WTC11 (cell line): ENCODE results near the gene PTPRT. TPM values are rescaled to one million over a fixed set of nuclear protein-coding genes. Genes with fewer than 3 reads are reported as not detected.

ENCODE experiments used
- ATAC-seq: fragments of 200-7000 bp; cut with Tn5 transposase; 2 replicates; pipeline ENCODE4 v1.10.0; 2021; ENCODE audit warnings: mild to moderate bottlenecking, moderate library complexity
- CTCF ChIA-PET: fragments of 300-600 bp; sonication (Branson Sonifier 250); formaldehyde crosslinking; loops from one replicate; lab custom pipeline; 2021; ENCODE audit warnings: antibody characterized with exemption; lab: Charles Lee
- POLR2A ChIA-PET: fragments of 350-600 bp; sonication (Branson Sonifier 250); formaldehyde crosslinking; loops from one replicate; lab custom pipeline; 2021; ENCODE audit warnings: antibody characterized with exemption; lab: Charles Lee
- DNase-seq: peaks from one replicate; pipeline ENCODE4 v3.0.0; 2021; ENCODE audit warnings: low spot score
- H3K27ac Mint-ChIP-seq: 2 replicates; pipeline ENCODE4 v1.8.0; 2021; ENCODE audit warnings: mixed read lengths
- H3K27me3 Mint-ChIP-seq: 2 replicates; pipeline ENCODE4 v1.8.0; 2021; ENCODE audit warnings: low read depth, mild to moderate bottlenecking, moderate library complexity, mixed read lengths
- H3K36me3 Mint-ChIP-seq: 2 replicates; pipeline ENCODE4 v1.8.0; 2021; ENCODE audit warnings: mixed read lengths
- H3K4me1 Mint-ChIP-seq: 2 replicates; pipeline ENCODE4 v1.8.0; 2022; ENCODE audit warnings: mixed read lengths
- H3K4me3 Mint-ChIP-seq: 2 replicates; pipeline ENCODE4 v1.8.0; 2021; ENCODE audit warnings: mild to moderate bottlenecking, moderate library complexity, mixed read lengths
- H3K9me3 Mint-ChIP-seq: 2 replicates; pipeline ENCODE4 v1.8.0; 2021; ENCODE audit warnings: mixed read lengths
- AR ChIP-seq: fragments of 250-450 bp; sonication (Bioruptor Pico); IDR thresholded peaks from 2 replicates; pipeline ENCODE4 v1.9.0; 2021; ENCODE audit warnings: mild to moderate bottlenecking
- ARID4B ChIP-seq: sonication (generic); formaldehyde crosslinking; IDR thresholded peaks from 2 replicates; pipeline ENCODE4 v1.8.0; 2023; ENCODE audit warnings: missing genetic modification reagents, mild to moderate bottlenecking, borderline replicate concordance
- E2F1 ChIP-seq: sonication (generic); formaldehyde crosslinking; IDR thresholded peaks from 2 replicates; pipeline ENCODE4 v1.8.0; 2022; ENCODE audit warnings: mild to moderate bottlenecking, missing genetic modification reagents
- FOXP1 ChIP-seq: sonication (generic); formaldehyde crosslinking; IDR thresholded peaks from 2 replicates; pipeline ENCODE4 v1.8.0; 2022; ENCODE audit warnings: missing genetic modification reagents, mild to moderate bottlenecking, moderate library complexity, borderline replicate concordance
- KAT7 ChIP-seq: sonication (generic); formaldehyde crosslinking; IDR thresholded peaks from 2 replicates; pipeline ENCODE4 v1.8.1; 2023; ENCODE audit warnings: missing genetic modification reagents, mild to moderate bottlenecking, borderline replicate concordance
- MLX ChIP-seq: sonication (generic); formaldehyde crosslinking; IDR thresholded peaks from 2 replicates; pipeline ENCODE4 v1.8.1; 2023; ENCODE audit warnings: mild to moderate bottlenecking, missing genetic modification reagents, moderate library complexity
- OVOL2 ChIP-seq: fragments of 250-450 bp; sonication (Bioruptor Pico); IDR thresholded peaks from 2 replicates; pipeline ENCODE4 v1.9.0; 2021; ENCODE audit warnings: mild to moderate bottlenecking, borderline replicate concordance
- RELA ChIP-seq: sonication (generic); formaldehyde crosslinking; IDR thresholded peaks from 2 replicates; pipeline ENCODE4 v1.8.1; 2022; ENCODE audit warnings: missing genetic modification reagents, mild to moderate bottlenecking, borderline replicate concordance
- TEAD1 ChIP-seq: sonication (generic); formaldehyde crosslinking; IDR thresholded peaks from 2 replicates; pipeline ENCODE4 v1.8.0; 2022; ENCODE audit warnings: mild to moderate bottlenecking, missing genetic modification reagents
- ZNF232 ChIP-seq: sonication (generic); formaldehyde crosslinking; IDR thresholded peaks from 2 replicates; pipeline ENCODE4 v1.8.0; 2022; ENCODE audit warnings: mild to moderate bottlenecking, missing genetic modification reagents
- ZNF416 ChIP-seq: fragments of 250-450 bp; sonication (Bioruptor Pico); IDR thresholded peaks from 2 replicates; pipeline ENCODE4 v1.9.0; 2021; ENCODE audit warnings: mild to moderate bottlenecking, inconsistent platforms
- ZNF532 ChIP-seq: fragments of 250-450 bp; sonication (Bioruptor Pico); IDR thresholded peaks from 2 replicates; pipeline ENCODE4 v1.9.0; 2021; ENCODE audit warnings: mild to moderate bottlenecking, borderline replicate concordance
- total RNA-seq: library from RNA; stranded (reverse); gene quantifications from 3 replicates; pipeline ENCODE4 v1.2.3, GENCODE V29; 2021
- TF ChIP-seq, protein P1 (sequence below): sonication (generic); formaldehyde crosslinking; conservative IDR thresholded peaks from 2 replicates; pipeline ENCODE4 v1.8.1; 2022; ENCODE audit warnings: mild to moderate bottlenecking, missing genetic modification reagents
- TF ChIP-seq, protein P2 (sequence below): sonication (generic); formaldehyde crosslinking; IDR thresholded peaks from 2 replicates; pipeline ENCODE4 v1.8.0; 2022; ENCODE audit warnings: mild to moderate bottlenecking, missing genetic modification reagents
- TF ChIP-seq, protein P3 (sequence below): sonication (generic); formaldehyde crosslinking; IDR thresholded peaks from 2 replicates; pipeline ENCODE4 v1.8.1; 2023; ENCODE audit warnings: mild to moderate bottlenecking, missing genetic modification reagents, moderate library complexity

Gene PTPRT
- total RNA-seq, 1 experiment from 2014 or later: 1.1 TPM

- H3K36me3 Mint-ChIP-seq: no peaks in the 10 kb centered on the region
- peaks cover 12% of the 10 kb centered on the region for H3K9me3 Mint-ChIP-seq
- H3K4me1 Mint-ChIP-seq: peaks cover 8% of the 10 kb centered on the region
- no peak overlapping the region for H3K4me3 Mint-ChIP-seq
- ChIA-PET CTCF (no interaction called here), POLR2A (no interaction called here)
- TF ChIP-seq ZNF532 (CRISPR knock-in tag): no peak
- TF ChIP-seq ARID4B: no peak
- TF ChIP-seq, protein P1, sequence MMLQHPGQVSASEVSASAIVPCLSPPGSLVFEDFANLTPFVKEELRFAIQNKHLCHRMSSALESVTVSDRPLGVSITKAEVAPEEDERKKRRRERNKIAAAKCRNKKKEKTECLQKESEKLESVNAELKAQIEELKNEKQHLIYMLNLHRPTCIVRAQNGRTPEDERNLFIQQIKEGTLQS (CRISPR knock-in tag): no peak
- TF ChIP-seq E2F1: no peak
- no peak for TF ChIP-seq KAT7 (CRISPR knock-in tag)
- TF ChIP-seq MLX (CRISPR knock-in tag): no peak
- no peak for TF ChIP-seq ZNF232
- no peak for TF ChIP-seq ZNF416 (CRISPR knock-in tag)
- no peak for TF ChIP-seq TEAD1
- TF ChIP-seq, protein P2, sequence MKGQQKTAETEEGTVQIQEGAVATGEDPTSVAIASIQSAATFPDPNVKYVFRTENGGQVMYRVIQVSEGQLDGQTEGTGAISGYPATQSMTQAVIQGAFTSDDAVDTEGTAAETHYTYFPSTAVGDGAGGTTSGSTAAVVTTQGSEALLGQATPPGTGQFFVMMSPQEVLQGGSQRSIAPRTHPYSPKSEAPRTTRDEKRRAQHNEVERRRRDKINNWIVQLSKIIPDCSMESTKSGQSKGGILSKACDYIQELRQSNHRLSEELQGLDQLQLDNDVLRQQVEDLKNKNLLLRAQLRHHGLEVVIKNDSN: no peak
- TF ChIP-seq, protein P3, sequence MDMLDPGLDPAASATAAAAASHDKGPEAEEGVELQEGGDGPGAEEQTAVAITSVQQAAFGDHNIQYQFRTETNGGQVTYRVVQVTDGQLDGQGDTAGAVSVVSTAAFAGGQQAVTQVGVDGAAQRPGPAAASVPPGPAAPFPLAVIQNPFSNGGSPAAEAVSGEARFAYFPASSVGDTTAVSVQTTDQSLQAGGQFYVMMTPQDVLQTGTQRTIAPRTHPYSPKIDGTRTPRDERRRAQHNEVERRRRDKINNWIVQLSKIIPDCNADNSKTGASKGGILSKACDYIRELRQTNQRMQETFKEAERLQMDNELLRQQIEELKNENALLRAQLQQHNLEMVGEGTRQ (CRISPR knock-in tag): no peak
- TF ChIP-seq FOXP1: no peak
- no peak for TF ChIP-seq RELA
- no peak for TF ChIP-seq OVOL2 (CRISPR knock-in tag)
- TF ChIP-seq AR: no peak
- H3K27ac Mint-ChIP-seq: no peak overlapping the region
- no peak for DNase-seq
- no peak for ATAC-seq
- H3K27me3 Mint-ChIP-seq: no peaks in the 10 kb centered on the region; the same call in none of the 2 replicates
These were observed 848.1 kb downstream of the PTPRT start for GRCh38 chr20:42341654-42342053.
